Stimulated activated CD8-positive, alpha-beta memory T cell treated with anti-CD3 and anti-CD28 coated beads, Interleukin-7, amount 100 ng/mL, for 1 hour (primary cell): ENCODE measurements around the gene RTN4.
"Not testable (repeated sequence)": the region's sequence is repeated elsewhere in the genome, so short reads cannot be mapped to it uniquely, and the experiment has no call there.

Experiments
- DNase-seq, 2 donors: peaks; one replicate each; pipeline ENCODE4 v3.0.0-alpha.2; 2020; ENCODE audit warnings: low read depth in 2 of 2

The RTN4 gene

GRCh38 chr2:55063713-55064323 is 13.6 kb upstream of the RTN4 start:
- no peak for DNase-seq

DNA sequence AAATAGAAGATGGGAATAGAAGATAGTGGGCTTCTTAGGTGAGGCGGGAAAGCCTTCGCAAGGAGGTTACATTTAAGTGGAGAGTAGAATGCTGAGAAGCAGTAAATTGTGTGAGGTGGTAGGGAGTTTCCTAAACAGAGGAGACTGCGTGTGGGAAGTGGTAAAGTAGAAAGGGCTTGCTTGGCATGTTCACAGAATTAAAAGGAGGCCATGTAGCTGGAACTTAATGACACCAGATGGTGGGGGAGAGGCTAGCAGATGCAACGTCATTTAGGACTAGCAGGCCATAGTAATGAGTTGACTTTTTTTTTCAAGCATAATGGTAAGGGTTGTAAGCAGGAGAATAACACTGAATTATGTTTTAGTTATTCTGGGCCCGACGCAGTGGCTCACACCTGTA is 13.0 kb upstream of the RTN4 start:
- no peak for DNase-seq

DNA sequence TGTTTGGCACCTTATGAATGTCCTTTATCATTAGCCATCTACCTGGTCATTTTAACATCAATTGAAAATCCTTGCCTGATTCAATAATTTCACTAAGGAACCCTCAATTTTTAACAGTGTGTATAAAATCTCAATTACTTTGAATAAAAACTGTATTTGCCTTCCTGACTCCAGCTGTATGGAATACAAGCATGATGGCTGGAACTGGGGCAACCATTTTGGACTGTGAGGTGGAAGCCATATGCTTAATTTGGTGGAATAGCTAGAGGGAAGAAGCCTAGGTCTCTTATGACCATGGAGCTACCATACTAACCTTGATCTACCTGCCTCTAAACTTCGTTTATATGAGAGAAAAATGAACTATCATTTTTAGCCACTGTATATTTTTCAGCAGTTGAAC is 12.5 kb upstream of the RTN4 start:
- DNase-seq = no peak

- no peak for DNase-seq
Measured at GRCh38 chr2:55061523-55062344, 11.5 kb upstream of the RTN4 start.

GRCh38 chr2:55059793-55060192 is 9.5 kb upstream of the RTN4 start:
- DNase-seq = no peak

DNA sequence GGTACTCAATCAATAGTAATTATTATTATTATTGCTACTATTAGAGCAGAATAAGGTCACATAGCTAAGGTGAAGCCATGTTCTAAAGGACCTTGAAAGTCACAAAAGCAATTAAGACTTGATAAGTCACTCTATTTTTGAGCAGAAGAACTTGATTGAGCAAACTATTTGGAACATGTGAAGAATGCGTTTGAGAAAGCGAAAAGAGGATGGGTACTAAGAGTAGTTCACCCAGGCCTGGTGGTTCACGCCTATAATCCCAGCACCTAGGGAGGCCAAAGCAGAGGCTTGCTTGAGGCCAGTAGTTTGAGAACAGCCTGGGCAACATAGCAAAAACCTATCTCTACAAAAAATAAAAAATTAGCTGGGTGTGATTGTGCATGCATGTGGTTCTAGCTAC is 7.2 kb upstream of the RTN4 start:
- no peak for DNase-seq

DNA sequence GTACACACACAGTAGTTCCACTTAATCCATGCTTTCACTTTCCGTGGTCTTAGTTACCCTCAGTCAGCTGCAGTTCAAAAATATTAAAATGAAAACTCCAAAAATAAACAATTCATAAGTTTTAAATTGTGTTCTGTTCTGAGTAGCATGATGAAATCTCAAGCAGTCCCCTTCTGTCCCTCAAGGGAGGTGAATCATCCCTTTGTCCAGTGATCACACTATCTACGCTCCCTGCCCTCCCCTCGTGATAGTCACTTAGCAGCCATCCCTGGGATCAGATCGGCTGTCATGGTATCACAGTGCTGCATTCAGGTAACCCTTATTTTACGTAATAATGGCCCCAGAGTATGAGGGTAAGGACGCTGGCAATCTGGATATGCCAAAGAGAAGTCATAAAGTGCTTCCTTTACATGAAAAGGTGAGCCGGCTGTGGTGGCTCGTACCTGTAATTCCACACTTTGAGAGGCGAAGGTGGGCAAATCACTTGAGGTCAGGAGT is 5.8 kb upstream of the RTN4 start:
- no peak for DNase-seq

DNA sequence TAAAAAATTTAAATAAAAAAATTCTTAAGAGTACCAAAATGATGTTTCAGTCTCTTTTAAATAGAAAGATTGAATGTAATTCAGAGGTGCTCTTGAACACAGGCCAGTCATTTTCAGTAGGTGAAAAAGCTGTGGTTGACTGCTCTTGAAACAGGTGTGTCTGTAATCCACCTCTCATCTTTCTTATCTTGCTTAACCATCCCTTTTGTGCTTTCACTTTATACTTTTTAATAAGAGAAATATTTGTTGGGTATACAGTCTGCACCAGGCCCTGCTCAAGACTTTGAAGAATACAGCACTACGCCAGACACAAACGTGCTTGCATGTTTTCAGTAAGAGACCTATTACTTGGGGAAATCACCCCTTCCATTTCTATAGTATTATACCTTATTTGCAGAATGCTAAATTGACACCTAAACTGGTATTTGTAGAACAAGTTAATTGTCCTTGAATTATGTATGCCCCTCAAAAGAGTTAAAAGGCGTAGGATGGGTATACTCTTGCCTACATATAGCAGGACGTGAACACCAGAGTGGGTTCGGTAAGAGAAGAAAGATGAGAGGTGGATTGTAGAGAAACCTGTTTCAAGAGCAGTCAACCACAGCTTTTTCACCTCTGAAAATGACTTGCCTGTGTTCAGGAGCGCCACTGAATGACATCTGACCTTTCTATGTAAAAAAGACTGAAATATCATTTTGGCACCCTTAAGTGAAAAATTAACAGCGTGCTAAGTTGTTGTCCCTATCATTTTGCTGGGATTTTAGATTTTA is 4.0 kb upstream of the RTN4 start:
- DNase-seq = no peak

GRCh38 chr2:55053225-55053624 is 3.0 kb upstream of the RTN4 start:
- DNase-seq = not testable (repeated sequence)

DNA sequence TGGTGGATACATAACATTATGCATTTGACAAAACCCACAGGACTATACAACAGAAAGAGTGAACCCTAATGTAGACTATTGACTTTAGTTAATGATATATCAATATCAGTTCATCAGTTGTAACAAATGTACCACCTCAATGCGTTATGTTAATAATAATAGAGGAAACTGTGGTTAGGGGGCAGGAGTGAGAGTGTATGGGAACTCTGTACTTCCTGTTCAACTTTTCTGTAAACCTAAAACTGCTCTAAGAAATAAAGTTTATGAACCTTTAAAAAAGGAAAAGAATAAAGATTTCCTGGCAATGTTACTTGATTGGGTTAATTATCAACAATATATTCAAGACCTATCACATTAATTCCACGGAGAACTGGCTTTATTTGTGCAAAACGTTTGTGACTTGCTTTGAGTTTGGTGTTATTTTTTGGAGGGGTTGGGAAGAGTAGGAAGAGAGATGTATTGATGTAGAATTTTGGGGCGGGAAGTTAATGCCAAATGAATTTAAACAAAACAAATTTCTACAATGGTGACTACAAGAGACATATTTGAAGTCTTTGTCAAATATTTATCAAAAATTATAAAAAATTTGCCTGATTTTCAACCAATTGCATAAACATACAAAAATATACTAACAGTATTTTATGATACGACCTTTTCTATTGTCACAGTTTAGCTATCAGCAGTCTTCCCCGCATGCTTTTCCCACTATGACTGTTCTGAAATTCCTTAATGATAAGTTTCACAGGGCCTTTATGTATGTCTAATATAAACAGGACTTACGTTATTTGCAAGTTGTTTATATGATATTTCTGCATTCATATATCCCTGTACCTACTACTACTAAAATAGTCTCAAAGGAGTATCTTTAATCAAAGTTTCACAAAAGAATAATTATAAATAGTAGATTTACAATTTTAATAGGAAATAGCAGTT is 2.1 kb upstream of the RTN4 start:
- DNase-seq = no peak

- no peak for DNase-seq
Measured at GRCh38 chr2:55051026-55051866, 995 bp upstream of the RTN4 start.

GRCh38 chr2:55049821-55050099 is 491 bp downstream of the RTN4 start:
- no peak for DNase-seq

- peak in 1 of 2 donors; percentile 25 for DNase-seq
Measured at GRCh38 chr2:55049043-55049820, 1.0 kb downstream of the RTN4 start.

- DNase-seq = no peak
Measured at GRCh38 chr2:55048508-55049042, 1.7 kb downstream of the RTN4 start.

DNA sequence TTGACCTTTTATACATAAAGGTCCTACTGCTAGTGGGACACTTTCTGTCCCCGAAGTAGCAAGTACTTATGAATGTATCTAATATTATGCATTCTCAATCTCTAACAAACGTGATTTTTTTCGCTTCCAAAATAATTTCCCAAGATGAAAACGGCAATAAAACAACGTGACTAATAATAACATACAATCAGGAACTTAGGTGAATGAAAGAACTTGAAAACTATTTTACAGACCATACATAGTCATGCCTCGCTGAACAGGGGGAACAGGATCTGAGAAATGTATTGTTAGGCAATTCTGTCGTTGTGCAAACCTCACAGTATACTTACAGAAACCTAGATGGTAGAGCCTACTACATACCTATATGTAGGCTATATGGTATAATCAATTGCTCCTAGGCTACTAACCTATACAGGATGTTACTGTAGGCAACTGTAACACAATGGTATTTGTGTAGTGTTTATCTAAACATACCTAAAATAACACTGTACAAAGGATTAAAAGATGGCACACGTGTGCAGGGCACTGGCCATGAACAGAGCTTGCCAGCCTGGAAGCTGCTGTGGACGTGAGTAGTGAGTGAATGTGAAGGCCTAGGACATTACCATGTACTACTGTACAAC is 2.5 kb downstream of the RTN4 start:
- DNase-seq = no peak

- no peak for DNase-seq
Measured at GRCh38 chr2:55045780-55046179, 4.5 kb downstream of the RTN4 start.

DNA sequence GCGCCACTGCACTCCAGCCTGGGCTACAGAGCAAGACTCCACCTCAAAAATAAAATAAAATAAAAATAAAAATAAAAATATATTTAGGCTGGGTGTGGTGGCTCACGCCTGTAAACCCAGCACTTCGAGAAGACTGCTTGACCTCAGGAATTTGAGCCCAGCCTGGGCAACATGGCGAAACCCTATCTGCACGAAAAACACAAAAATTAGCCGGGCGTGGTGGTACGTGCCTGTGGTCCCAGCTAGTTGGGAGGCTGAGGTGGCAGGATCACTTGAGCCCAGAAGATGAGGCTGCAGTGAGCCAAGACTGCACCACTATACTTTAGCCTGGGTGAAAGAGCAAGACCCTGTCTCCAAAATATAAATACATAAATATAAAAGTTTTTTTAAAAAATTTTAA is 6.4 kb downstream of the RTN4 start:
- no peak for DNase-seq

DNA sequence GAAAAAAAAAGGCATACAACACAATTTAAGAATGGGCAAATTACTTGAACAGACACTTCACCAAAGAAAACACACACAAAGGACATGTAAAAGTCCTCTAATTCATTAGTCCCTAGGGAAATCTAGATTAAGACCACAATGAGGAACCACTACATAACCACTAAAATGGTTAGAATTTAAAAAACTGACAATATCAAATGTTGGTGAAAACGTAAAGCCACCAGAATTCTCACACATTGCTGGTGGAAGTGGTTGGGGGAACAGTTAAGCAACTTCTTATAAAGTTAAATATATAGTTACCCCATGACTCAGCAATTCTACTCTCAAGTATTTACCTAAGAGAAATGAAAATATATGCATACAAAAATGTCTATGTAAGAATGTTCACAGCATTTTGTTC is 11.8 kb downstream of the RTN4 start:
- no peak for DNase-seq

DNA sequence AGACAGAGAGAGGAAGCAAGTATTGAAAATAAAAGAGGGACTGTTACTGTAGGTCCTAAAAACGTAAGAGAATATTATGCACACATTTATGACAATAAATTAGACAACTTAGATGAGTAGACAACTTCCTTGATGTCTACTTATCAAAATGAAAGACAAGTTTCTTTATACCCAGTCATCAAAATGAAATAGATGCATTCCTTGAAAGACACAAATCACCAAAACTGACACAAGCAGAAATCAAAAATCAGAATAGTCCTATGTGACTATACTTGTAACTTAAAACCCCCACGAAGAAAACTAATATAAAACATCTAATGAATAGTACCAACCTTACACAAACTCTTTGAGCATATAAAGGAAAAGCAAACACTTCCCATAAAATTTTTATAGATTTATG is 14.5 kb downstream of the RTN4 start:
- DNase-seq = no peak
